ENCODE data around the gene CLRN3. TPM values are rescaled to one million over a fixed set of nuclear protein-coding genes. Genes with fewer than 3 reads are reported as not detected.

Gene CLRN3
- total RNA-seq, 1 experiment from 2014 or later: 0.52 TPM

DNA sequence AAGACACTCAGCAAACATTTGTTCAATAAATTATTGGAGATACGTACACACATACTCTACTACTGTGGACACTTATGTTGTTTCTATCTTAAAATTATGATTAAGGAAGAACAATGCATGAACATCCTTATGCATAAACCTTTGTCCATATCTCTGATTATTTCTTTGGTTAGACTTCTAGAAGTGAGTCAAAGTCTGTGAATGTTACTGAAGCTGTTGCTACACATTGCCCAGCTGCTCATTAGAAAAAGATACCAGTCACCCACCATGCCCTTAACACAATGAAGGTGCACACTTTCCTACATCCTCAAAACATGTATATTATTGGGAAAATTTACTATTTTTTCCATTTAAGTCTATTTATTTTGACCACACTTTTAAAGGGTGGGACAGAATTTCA, 1.4 kb upstream of the CLRN3 start:
- Mint-ChIP-seq H3K36me3 (ENCODE audit: insufficient read depth, unreplicated experiment) (no peaks in the 10 kb centered on the region), H3K27ac (ENCODE audit: unreplicated experiment) (no peak overlapping the region), H3K4me3 (ENCODE audit: low read depth, unreplicated experiment) (no peak overlapping the region), H3K27me3 (ENCODE audit: unreplicated experiment) (no peaks in the 10 kb centered on the region), H3K4me1 (ENCODE audit: low read depth, unreplicated experiment) (no peaks in the 10 kb centered on the region), H3K9me3 (ENCODE audit: low read depth, unreplicated experiment) (no peaks in the 10 kb centered on the region)
- BruUV-seq (replicated peaks): no TSS peak
- DNase-seq: no peak
- CTCF ChIA-PET: no interaction called here
- TF ChIP-seq, protein P1, sequence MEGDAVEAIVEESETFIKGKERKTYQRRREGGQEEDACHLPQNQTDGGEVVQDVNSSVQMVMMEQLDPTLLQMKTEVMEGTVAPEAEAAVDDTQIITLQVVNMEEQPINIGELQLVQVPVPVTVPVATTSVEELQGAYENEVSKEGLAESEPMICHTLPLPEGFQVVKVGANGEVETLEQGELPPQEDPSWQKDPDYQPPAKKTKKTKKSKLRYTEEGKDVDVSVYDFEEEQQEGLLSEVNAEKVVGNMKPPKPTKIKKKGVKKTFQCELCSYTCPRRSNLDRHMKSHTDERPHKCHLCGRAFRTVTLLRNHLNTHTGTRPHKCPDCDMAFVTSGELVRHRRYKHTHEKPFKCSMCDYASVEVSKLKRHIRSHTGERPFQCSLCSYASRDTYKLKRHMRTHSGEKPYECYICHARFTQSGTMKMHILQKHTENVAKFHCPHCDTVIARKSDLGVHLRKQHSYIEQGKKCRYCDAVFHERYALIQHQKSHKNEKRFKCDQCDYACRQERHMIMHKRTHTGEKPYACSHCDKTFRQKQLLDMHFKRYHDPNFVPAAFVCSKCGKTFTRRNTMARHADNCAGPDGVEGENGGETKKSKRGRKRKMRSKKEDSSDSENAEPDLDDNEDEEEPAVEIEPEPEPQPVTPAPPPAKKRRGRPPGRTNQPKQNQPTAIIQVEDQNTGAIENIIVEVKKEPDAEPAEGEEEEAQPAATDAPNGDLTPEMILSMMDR (IDR thresholded peaks at IDR 0.05; ENCODE audit: unreplicated experiment): no peak
- intact Hi-C loops (cut with micrococcal nuclease; ENCODE audit: unreplicated experiment): no loop called here

DNA sequence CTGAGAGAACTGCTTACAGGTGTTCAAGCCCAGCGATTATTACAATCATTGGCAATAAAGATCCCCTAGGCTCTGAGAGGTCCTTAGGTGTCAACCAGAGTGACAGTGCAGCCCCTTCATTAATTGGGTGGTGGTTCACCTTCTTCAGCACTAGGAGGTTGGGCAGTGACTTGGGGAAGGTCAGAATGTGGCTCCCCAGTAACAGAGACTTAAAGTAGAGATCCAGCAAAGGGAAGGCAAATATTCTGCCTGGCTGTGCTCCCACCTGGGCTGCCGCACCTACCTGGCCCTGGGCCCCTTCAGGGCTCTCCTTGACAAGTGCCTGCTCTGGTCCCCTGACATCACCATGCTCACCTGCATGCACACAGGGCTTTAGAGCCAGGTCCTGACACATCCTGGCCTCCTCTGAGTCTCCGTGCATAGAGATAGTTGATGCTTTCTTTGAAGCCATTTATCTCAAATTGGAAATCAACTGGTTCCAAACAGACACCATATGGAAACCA, 1.9 kb downstream of the CLRN3 start:
- intact Hi-C loops (cut with micrococcal nuclease; ENCODE audit: unreplicated experiment): no loop called here
- CTCF ChIA-PET: no interaction called here
- Mint-ChIP-seq H3K4me3 (ENCODE audit: low read depth, unreplicated experiment) (no peak overlapping the region), H3K27me3 (ENCODE audit: unreplicated experiment) (no peaks in the 10 kb centered on the region), H3K27ac (ENCODE audit: unreplicated experiment) (no peak overlapping the region), H3K36me3 (ENCODE audit: insufficient read depth, unreplicated experiment) (no peaks in the 10 kb centered on the region), H3K4me1 (ENCODE audit: low read depth, unreplicated experiment) (peaks cover 10% of the 10 kb centered on the region), H3K9me3 (ENCODE audit: low read depth, unreplicated experiment) (no peaks in the 10 kb centered on the region)
- DNase-seq: no peak
- no TSS peak for BruUV-seq (replicated peaks)
- TF ChIP-seq, protein P1 (IDR thresholded peaks at IDR 0.05; ENCODE audit: unreplicated experiment): no peak

DNA sequence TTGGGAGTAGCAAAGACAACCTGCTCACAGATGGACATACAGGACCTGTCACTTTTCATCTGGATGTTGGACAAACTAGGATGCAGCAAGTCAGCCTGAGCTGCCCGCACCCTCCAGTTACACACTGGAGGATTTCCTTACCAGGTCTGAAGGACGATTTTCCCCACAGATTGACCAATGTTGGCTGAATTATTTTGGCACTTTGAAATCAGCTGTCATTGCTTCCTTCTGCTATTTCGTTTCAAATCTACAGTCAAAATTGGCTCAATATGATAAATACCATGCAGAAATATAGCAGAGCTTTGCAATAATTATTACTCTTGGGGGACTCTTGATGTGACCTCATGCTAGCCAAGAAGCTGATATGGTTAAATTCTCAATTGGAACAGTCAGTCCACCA, 2.5 kb downstream of the CLRN3 start:
- intact Hi-C loops (cut with micrococcal nuclease; ENCODE audit: unreplicated experiment): no loop called here
- H3K4me3 Mint-ChIP-seq (ENCODE audit: low read depth, unreplicated experiment): no peak overlapping the region
- H3K27me3 Mint-ChIP-seq (ENCODE audit: unreplicated experiment): no peaks in the 10 kb centered on the region
- no peak for DNase-seq
- H3K4me1 Mint-ChIP-seq (ENCODE audit: low read depth, unreplicated experiment): peaks cover 10% of the 10 kb centered on the region
- TF ChIP-seq, protein P1 (IDR thresholded peaks at IDR 0.05; ENCODE audit: unreplicated experiment): no peak
- no TSS peak for BruUV-seq (replicated peaks)
- H3K9me3 Mint-ChIP-seq (ENCODE audit: low read depth, unreplicated experiment): no peaks in the 10 kb centered on the region
- H3K36me3 Mint-ChIP-seq (ENCODE audit: insufficient read depth, unreplicated experiment): no peaks in the 10 kb centered on the region
- CTCF ChIA-PET: interaction anchor here (0.6 to 0.7 kb wide), 2 partner anchors 116 to 117 kb away, joined by 3 read pairs; no protein-coding TSS in a partner anchor
- no peak overlapping the region for H3K27ac Mint-ChIP-seq (ENCODE audit: unreplicated experiment)

DNA sequence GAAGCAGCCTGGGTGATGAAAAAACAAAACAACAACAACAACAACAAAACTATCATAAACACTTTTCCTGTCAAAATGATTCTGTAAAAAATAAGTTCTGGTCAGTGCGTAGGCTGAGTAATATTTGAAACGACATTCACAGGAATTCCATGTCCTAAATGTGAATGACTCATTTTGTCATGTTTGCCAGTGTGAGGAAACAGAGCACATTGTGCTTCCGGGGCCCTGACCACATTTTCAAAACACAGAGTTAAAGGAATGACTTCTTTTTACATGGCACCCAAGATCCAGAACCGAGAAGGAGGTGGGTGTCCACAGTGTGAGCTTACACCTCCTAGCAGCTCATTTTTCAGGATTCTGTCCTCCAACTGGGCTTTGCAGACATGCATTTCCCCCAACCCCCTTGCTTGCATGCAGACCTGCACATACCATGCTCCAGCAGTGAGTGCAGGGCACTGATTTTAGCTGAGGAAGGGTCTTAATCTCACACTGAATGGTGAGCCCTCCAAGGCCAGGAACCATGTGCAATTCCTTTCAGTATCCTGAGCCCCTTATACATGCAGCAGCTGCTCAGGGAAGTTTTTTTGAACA, 3.0 kb downstream of the CLRN3 start:
- Mint-ChIP-seq H3K4me3 (ENCODE audit: low read depth, unreplicated experiment) (no peak overlapping the region), H3K36me3 (ENCODE audit: insufficient read depth, unreplicated experiment) (no peaks in the 10 kb centered on the region), H3K4me1 (ENCODE audit: low read depth, unreplicated experiment) (peaks cover 10% of the 10 kb centered on the region), H3K9me3 (ENCODE audit: low read depth, unreplicated experiment) (no peaks in the 10 kb centered on the region), H3K27me3 (ENCODE audit: unreplicated experiment) (no peaks in the 10 kb centered on the region), H3K27ac (ENCODE audit: unreplicated experiment) (no peak overlapping the region)
- BruUV-seq (replicated peaks): no TSS peak
- CTCF ChIA-PET: interaction anchor here (0.6 to 0.7 kb wide), 2 partner anchors 117 to 160 kb away, joined by 3 to 9 read pairs; no protein-coding TSS in a partner anchor
- intact Hi-C loops (cut with micrococcal nuclease; ENCODE audit: unreplicated experiment): loop anchor here (5.0 kb wide), 1 partner anchor 178 kb away; no protein-coding TSS in a partner anchor
- TF ChIP-seq, protein P1 (IDR thresholded peaks at IDR 0.05; ENCODE audit: unreplicated experiment): no peak
- peak; percentile 17 for DNase-seq

All from Calu3 (cell line).